HFFc6 (cell line): Measurements from ENCODE around the gene VEPH1. TPM values are rescaled to one million over a fixed set of nuclear protein-coding genes. Genes with fewer than 3 reads are reported as not detected.

ENCODE experiments used
- DNase-seq: peaks from one replicate; pipeline ENCODE4 v3.0.0-alpha.2; 2018
- H3K27ac Mint-ChIP-seq: 2 replicates; pipeline ENCODE4 v1.8.0; 2020; ENCODE audit warnings: mild to moderate bottlenecking, mixed read lengths
- H3K27me3 Mint-ChIP-seq: 2 replicates; pipeline ENCODE4 v1.8.0; 2021; ENCODE audit warnings: mild to moderate bottlenecking, moderate library complexity, mixed read lengths; ENCODE audit not compliant: insufficient read depth
- H3K36me3 Mint-ChIP-seq: 2 replicates; pipeline ENCODE4 v1.8.0; 2021; ENCODE audit warnings: low read depth, mixed read lengths
- H3K4me1 Mint-ChIP-seq: 2 replicates; pipeline ENCODE4 v1.8.0; 2020; ENCODE audit warnings: low read depth, mixed read lengths
- H3K4me3 Mint-ChIP-seq: 2 replicates; pipeline ENCODE4 v1.8.0; 2020; ENCODE audit warnings: mild to moderate bottlenecking, moderate library complexity, mixed read lengths
- H3K9me3 Mint-ChIP-seq: 2 replicates; pipeline ENCODE4 v1.8.0; 2020; ENCODE audit warnings: mild to moderate bottlenecking, mixed read lengths
- CTCF ChIP-seq: fragments of 200-600 bp; sonication (generic); IDR thresholded peaks from 2 replicates; pipeline ENCODE4 v1.5.0; 2021; ENCODE audit warnings: antibody characterized with exemption, mild to moderate bottlenecking
- total RNA-seq, 6 experiments: library from RNA; stranded (reverse); fragmentation: NEBNext Ultra II Directional; extraction: Animal tissue kit (Norgen Biotek cat#: 25700); gene quantifications; 2 replicates in 1 of 6; 3 replicates in 5 of 6; pipeline ENCODE4 v1.2.3, GENCODE V29; 2021

VEPH1 gene
- total RNA-seq, 6 experiments from 2014 or later = 33.3 to 72.7 (median 63.8) TPM

GRCh38 chr3:157542711-157543500 lies 39.7 kb upstream of the VEPH1 start:
- Mint-ChIP-seq H3K36me3 (0 out of 2 replicates have a peak, but pooled peaks cover 4% of the 10 kb centered on the region), H3K27ac (peak overlapping the region; percentile 72)
- peak; percentile 48 for DNase-seq

GRCh38 chr3:157541506-157542236 lies 38.5 kb upstream of the VEPH1 start:
- Mint-ChIP-seq H3K36me3 (0 out of 2 replicates have a peak, but pooled peaks cover 4% of the 10 kb centered on the region), H3K27ac (no peak overlapping the region), H3K27me3 (no peaks in the 10 kb centered on the region; the same call in 1 of the 2 replicates), H3K4me3 (no peak overlapping the region), H3K4me1 (peaks cover 20% of the 10 kb centered on the region), H3K9me3 (peaks cover 6% of the 10 kb centered on the region; the same call in 1 of the 2 replicates)
- no peak for DNase-seq
- no peak for TF ChIP-seq CTCF

More at GRCh38 chr3:157542711-157543500, 39.7 kb upstream of the VEPH1 start:
- peak overlapping the region; percentile 82 for H3K4me3 Mint-ChIP-seq
- peaks cover 6% of the 10 kb centered on the region; the same call in 1 of the 2 replicates for H3K9me3 Mint-ChIP-seq
- TF ChIP-seq CTCF = peak; percentile 20; the same call in 1 of the 2 replicates
- no peaks in the 10 kb centered on the region; the same call in 1 of the 2 replicates for H3K27me3 Mint-ChIP-seq
- peaks cover 26% of the 10 kb centered on the region for H3K4me1 Mint-ChIP-seq

- H3K27me3 Mint-ChIP-seq = no peaks in the 10 kb centered on the region; the same call in 1 of the 2 replicates
- H3K4me1 Mint-ChIP-seq = peaks cover 20% of the 10 kb centered on the region
- 0 out of 2 replicates have a peak, but pooled peaks cover 4% of the 10 kb centered on the region for H3K36me3 Mint-ChIP-seq
- no peak overlapping the region for H3K4me3 Mint-ChIP-seq
- no peak for DNase-seq
- peaks cover 6% of the 10 kb centered on the region; the same call in 1 of the 2 replicates for H3K9me3 Mint-ChIP-seq
- TF ChIP-seq CTCF = no peak
- no peak overlapping the region for H3K27ac Mint-ChIP-seq
Measured at GRCh38 chr3:157540656-157541055, 37.4 kb upstream of the VEPH1 start.

- no peaks in the 10 kb centered on the region for H3K4me1 Mint-ChIP-seq
- no peak overlapping the region for H3K4me3 Mint-ChIP-seq
- no peaks in the 10 kb centered on the region for H3K36me3 Mint-ChIP-seq
- TF ChIP-seq CTCF = no peak
- no peaks in the 10 kb centered on the region for H3K9me3 Mint-ChIP-seq
- H3K27ac Mint-ChIP-seq = no peak overlapping the region
- no peaks in the 10 kb centered on the region for H3K27me3 Mint-ChIP-seq
- no peak for DNase-seq
Measured at GRCh38 chr3:157535667-157536066, 32.5 kb upstream of the VEPH1 start.

- no peak overlapping the region for H3K4me3 Mint-ChIP-seq
- no peaks in the 10 kb centered on the region; the same call in 1 of the 2 replicates for H3K27me3 Mint-ChIP-seq
- no peaks in the 10 kb centered on the region for H3K9me3 Mint-ChIP-seq
- TF ChIP-seq CTCF = peak; percentile 23; the same call in 1 of the 2 replicates
- peaks cover 8% of the 10 kb centered on the region for H3K36me3 Mint-ChIP-seq
- no peaks in the 10 kb centered on the region for H3K4me1 Mint-ChIP-seq
- no peak for DNase-seq
- H3K27ac Mint-ChIP-seq = no peak overlapping the region
Measured at GRCh38 chr3:157534725-157535161, 31.5 kb upstream of the VEPH1 start.
